Measurements from ENCODE around the gene DUSP9. TPM values are rescaled to one million over a fixed set of nuclear protein-coding genes. Genes with fewer than 3 reads are reported as not detected.

The DUSP9 gene
- total RNA-seq, 1 donor from 2014 or later: 1.7 TPM

- no peak for DNase-seq
Observed at GRCh38 chrX:153635788-153636668, 11.0 kb upstream of the DUSP9 start.

DNA sequence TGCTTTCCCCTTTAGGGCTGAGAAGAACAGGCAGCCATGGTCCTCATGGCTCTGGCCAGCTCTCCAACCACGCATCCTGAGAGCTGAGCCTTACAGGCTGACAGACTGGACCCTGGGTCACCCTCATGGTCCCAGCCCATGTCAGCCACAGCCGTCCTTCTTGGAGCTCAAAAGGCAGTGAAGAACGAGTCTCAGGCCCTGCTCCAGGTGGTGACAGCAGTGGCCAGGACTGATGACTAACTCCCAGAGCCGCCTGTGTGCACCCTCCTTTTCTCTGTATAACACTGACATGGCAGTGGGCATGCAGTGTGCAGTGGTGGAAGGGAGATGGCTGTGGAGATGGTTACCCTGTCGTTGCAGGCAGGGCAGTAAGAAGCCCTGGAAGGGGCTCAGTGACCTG, 10.3 kb upstream of the DUSP9 start:
- no peak for DNase-seq

- DNase-seq: no peak
Observed at GRCh38 chrX:153637121-153638040, 9.6 kb upstream of the DUSP9 start.

- no peak for DNase-seq
Observed at GRCh38 chrX:153638041-153638371, 9.0 kb upstream of the DUSP9 start.

DNA sequence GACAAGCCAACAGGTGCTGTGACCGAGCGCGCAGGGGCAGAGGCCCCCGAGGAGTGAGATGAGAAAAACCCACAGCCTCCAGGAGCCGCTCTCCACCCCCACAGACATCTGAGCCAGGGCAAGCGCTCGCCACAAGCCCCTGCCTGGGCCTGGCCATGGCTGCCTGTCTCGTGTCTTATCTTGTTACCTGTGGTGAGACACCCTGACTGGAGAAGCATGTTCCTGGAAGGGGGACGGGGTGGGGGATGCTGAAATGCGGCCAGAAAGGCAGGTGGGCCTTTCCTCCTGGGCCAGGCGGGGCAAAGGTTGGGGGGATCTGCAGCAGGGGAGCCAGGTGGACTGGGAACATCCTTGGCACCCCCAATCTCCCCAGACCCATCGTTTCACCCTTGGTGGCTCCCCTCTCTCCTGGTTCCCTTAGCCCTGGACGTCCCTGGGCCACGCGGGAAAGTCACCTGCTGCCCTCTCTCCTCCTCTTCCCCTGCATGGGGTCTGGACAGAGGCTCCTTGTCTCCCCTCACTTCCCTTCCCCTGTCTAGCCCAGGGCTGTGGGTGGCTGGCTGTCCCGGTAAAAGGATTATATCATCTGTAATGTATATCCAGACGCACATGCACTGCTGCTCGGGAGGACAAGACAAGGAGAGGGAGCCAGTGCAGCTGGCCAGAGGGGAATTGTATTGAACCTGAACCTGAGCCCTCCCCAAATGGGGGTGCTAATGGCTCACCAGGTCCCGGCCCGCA, 8.4 kb upstream of the DUSP9 start:
- DNase-seq: no peak

DNA sequence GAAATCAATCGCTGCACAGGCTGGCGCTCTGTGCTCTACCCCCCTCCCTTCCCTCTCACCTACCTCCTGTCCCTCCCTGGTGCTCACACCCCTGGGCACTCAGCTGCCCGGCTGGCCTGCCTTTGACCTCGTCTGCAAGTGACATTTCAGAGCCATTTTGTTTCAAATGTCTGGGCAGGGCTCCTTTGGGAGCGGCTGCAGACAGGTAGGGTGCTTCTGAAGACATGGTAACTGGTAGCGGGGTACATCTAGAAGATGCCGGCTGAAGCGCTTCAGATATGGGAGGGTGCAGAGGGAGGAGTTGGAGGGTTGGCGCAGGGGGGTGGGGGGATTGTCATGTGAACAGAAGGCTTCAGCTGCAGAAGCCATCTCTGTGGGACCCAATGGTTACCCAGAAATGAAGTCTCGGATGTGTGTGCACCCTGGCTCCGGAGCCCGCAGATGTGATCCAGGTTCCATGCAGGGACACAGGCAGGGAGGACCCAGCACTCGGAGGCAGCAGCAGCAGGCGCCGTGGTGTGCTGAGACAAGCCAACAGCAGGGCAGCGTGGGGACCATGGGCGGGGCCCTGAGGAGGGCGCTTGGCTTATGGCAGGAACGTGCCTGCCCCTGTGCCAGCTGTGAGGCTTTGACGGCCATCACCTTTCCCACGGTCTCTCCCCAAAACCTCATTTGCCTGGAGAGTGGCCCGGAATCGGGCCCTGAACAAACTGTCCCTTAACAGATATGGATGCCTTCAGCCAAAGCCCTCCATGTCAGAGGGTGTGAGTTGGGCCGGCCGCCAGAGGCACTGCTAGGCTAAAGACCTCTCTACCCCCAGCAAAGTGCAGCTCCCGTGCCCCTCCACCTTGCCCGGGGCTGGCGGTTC, 7.6 kb upstream of the DUSP9 start:
- no peak for DNase-seq

GRCh38 chrX:153640045-153640686, 6.8 kb upstream of the DUSP9 start:
- DNase-seq: no peak

DNA sequence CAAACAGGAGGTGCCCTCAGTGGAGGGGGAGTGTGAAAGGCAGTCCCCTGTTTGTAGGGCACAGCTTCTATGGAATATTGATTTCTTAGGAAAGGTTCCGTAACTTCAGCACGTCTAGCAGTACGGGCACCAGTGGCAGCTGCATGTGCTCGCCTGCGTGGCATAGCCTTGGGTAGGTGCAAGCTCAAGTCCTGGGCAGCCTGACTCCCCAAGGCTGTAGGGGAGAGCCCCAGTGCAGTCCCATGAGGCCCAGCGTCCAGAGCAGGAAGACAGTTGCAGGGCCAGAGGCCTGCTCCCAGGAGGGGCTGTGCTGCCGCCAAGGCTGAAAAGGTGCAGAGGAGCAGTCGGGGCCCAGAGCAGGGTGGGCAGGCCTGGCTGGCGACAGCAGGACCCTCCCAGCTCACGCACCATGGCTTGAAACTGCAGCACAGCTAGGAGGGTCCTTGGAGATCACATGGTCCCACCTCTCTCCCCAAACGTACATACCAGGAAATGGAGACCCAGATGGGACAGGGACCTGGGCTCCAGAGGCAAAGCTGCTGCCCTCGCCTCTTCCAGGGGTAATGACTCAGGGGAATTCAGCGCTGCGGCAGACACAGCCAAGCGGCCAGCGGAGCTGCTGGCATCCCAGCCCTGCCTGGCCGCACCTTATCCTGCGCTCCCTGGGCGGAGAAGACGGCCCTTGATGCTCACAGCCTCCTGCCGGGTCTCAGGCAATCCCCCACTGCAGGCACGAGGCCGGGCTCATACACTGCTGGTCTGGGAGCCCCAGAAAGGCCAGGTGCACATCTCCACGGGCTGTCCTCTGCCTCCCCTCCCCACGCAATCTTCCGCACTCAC, 6.0 kb upstream of the DUSP9 start:
- no peak for DNase-seq

DNA sequence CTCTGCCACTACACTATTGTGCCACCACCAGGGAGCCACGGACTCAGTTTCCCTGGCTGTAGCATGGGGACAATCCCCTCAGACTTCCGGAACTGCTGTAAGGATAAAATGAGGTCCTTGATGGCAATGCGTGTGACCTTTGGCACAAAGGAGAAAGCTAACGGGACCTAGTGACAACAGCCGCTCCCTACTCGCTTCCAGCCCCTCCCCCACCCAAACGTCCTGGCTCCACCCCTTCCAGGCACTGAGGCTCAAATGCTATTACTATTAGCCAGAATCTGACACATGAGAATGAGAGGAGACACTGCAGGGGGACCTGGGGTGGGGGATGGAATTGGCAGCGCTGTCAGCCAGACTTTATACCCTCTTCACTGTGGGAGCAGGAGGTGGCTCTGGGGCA, 5.4 kb upstream of the DUSP9 start:
- no peak for DNase-seq

DNA sequence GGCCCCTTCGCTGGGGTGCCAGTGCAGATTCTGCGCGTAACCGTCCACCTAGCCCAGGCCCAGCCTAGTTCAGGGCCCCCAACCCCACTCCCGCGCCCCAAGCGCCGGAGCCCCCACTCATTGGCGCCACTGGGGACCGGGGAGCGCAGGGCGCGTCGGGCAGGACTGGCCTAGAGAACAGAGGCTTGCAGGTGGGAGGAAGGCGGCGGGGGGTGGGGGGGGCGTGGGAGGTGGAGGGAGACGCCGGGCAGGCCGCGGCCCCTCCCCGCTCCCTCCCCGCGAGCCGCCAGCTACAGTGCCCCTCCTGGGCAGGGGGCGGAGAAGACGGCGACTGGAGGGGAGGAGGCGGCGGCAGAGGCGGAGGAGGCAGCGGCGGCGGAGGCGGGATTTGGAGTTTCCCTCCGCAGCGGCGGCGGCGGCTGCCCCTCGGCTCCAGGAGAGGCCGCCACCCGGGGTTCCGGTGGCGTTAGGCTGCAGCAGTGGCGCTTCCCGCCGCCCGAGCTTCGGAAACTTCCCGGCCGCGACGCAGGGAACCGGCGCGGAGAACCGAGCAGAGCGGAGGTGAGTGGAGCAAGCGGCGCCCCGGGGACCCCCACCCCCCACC, 4.8 kb upstream of the DUSP9 start:
- no peak for DNase-seq

DNA sequence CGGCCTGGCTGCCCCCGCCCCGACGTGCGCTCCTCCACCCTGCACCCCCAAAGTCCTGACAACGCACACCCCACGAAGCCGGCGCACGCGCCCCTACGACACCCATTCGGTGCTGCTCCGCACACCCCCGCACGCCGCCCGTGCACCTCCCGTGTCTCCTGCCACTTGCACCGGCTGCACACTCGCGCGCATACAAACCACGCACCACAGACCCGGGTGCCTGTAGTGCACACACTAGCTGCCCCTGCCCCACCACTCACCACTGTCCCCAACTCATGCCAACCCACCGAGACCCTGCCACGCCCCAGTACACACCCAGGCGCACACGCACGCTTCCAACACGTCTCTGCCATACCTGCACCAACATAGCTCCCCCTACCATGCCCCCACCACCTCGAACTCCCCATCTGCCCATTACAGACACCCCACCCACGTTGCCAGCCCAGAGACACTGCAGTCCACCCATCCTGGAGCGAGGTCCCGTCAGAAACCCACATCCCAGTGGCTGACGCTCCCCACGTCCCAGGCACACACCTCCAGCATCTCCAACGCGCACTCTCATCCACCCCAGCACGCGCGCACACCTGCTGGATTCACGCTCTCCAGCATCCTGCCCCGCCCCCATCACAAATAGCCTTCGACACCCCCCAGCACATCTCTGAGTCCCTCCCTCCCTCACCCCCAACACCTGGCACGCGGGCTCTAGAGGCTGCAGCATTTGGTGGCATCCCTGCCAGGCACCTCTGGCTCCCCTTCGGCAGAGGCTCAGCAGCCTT, 4.2 kb upstream of the DUSP9 start:
- no peak for DNase-seq

DNA sequence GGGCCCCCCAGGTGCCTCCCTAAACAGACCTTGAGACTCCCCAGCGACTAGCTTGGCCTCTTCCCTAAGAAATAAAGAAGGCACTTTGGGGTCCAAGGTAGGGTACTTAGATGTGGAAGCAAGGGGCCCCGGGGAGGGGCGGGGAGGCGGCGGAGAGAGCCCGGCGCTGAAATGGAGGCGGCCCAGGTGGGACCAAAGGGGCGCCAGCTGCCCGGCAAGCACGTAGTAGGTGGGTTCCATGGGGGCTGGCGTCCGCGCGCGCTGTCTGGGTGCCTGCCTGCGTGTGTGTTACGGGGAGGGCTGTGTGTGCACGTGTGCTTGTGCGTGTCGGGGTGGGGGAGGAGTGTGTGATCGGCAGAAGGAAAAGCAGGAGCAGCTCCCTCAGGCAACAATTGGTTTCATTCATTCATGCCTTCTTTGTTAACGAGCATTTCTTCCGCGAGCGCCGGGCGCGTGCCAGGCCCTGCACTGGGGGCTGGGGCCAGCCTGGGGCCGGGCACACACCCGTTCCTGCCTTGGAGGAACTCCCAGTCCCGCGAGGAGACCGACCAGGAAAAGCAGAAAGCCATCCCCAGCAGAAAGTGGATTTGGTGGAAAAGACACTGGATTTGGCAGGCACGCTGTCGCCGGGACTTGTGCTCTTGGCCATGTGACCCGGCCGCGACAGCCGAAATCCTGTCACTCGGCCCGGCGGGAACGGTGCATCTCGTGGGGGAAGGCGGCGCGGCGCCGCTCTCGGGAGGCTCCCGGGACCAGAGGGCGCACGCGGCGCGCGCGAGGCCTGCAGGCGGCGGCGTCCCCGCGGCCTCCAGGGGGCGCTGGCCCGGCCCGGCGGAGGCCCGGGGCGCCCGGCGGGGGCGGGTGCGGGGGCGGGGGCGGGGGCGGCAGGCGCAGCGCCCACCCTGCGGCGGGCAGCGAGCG, 3.3 kb upstream of the DUSP9 start:
- DNase-seq: no peak

- DNase-seq: no peak
Observed at GRCh38 chrX:153644356-153645125, 2.5 kb upstream of the DUSP9 start.

- DNase-seq: no peak
Observed at GRCh38 chrX:153645151-153645550, 1.9 kb upstream of the DUSP9 start.

- no peak for DNase-seq
Observed at GRCh38 chrX:153645921-153646488, 998 bp upstream of the DUSP9 start.

DNA sequence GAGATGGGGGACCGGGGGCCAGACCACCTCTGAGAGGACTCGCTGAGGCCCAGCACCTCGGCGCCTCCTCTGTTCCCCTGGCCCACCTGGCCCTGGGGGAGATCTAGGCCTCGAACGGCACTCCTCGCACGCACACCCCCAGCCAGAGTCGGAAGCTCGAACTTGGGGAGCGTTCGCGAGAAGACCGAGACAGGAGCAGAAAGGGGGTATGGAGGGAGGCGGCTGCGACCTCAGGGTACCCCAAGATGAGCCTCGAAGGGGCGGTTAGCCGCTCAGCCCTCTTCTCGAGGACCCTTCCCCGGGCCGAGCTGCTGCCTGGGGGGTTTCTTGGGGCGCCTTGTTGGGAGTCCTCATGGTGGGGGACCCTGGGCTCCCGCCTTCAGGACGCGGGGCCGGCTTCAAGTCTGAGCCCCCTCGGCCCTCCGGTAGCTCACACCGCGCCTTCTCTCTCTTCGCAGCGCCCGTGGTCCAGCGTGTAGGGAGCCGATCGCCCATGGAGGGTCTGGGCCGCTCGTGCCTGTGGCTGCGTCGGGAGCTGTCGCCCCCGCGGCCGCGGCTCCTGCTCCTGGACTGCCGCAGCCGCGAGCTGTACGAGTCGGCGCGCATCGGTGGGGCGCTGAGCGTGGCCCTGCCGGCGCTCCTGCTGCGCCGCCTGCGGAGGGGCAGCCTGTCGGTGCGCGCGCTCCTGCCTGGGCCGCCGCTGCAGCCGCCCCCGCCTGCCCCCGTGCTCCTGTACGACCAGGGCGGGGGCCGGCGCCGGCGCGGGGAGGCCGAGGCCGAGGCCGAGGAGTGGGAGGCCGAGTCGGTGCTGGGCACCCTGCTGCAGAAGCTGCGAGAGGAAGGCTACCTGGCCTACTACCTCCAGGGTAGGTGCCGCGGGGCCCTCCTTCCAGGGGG, 706 bp downstream of the DUSP9 start:
- no peak for DNase-seq
